WERI-Rb-1 (cell line): ENCODE data around the gene SMOC2.

Source experiments
- DNase-seq: peaks from one replicate; pipeline ENCODE4 v3.0.0-alpha.2; 2020
- H3K27ac ChIP-seq: fragments of 250-450 bp; sonication (Bioruptor Pico); 2 replicates; pipeline ENCODE4 v1.5.1; 2020; ENCODE audit warnings: mild to moderate bottlenecking, moderate library complexity
- H3K27me3 ChIP-seq: fragments of 250-450 bp; sonication (Bioruptor Pico); 2 replicates; pipeline ENCODE4 v1.5.1; 2021; ENCODE audit warnings: mild to moderate bottlenecking, low read depth, moderate library complexity; ENCODE audit not compliant: insufficient read depth, severe bottlenecking
- H3K36me3 ChIP-seq: fragments of 250-450 bp; sonication (Bioruptor Pico); 2 replicates; pipeline ENCODE4 v1.5.1; 2020; ENCODE audit warnings: mild to moderate bottlenecking, moderate library complexity
- H3K4me3 ChIP-seq: 2 replicates; pipeline ENCODE4 v1.5.1; 2011; ENCODE audit warnings: low read depth, mild to moderate bottlenecking, control low read depth, low read length
- H3K9me3 ChIP-seq: fragments of 250-450 bp; sonication (Bioruptor Pico); 2 replicates; pipeline ENCODE4 v1.5.1; 2021; ENCODE audit warnings: mild to moderate bottlenecking, moderate library complexity; ENCODE audit not compliant: severe bottlenecking
- CTCF ChIP-seq: IDR thresholded peaks from 2 replicates; pipeline ENCODE4 v1.5.1; 2011; ENCODE audit warnings: low read depth, mild to moderate bottlenecking, control low read depth, inconsistent platforms, low read length

The SMOC2 gene

GRCh38 chr6:168706471-168707177, 265.6 kb downstream of the SMOC2 start:
- Histone ChIP-seq H3K36me3 (no peaks in the 10 kb centered on the region), H3K27me3 (no peaks in the 10 kb centered on the region), H3K4me3 (no peak overlapping the region), H3K27ac (no peak overlapping the region), H3K9me3 (no peaks in the 10 kb centered on the region)
- TF ChIP-seq CTCF = no peak
- DNase-seq = no peak

GRCh38 chr6:168708526-168708925, 267.5 kb downstream of the SMOC2 start:
- H3K4me3 ChIP-seq = no peak overlapping the region
- TF ChIP-seq CTCF = no peak
- H3K9me3 ChIP-seq = no peaks in the 10 kb centered on the region
- no peak for DNase-seq
- H3K27ac ChIP-seq = no peak overlapping the region
- no peaks in the 10 kb centered on the region for H3K27me3 ChIP-seq
- no peaks in the 10 kb centered on the region for H3K36me3 ChIP-seq

- no peak for TF ChIP-seq CTCF
- no peak for DNase-seq
- H3K9me3 ChIP-seq = no peaks in the 10 kb centered on the region
- H3K36me3 ChIP-seq = no peaks in the 10 kb centered on the region
- H3K27ac ChIP-seq = no peak overlapping the region
- no peaks in the 10 kb centered on the region for H3K27me3 ChIP-seq
- H3K4me3 ChIP-seq = no peak overlapping the region
Observed at GRCh38 chr6:168708984-168709383, 268.0 kb downstream of the SMOC2 start.

- Histone ChIP-seq H3K27me3 (no peaks in the 10 kb centered on the region), H3K36me3 (no peaks in the 10 kb centered on the region), H3K27ac (no peak overlapping the region)
Observed at GRCh38 chr6:168709390-168709789, 268.4 kb downstream of the SMOC2 start.

GRCh38 chr6:168709991-168710390, 269.0 kb downstream of the SMOC2 start:
- no peak overlapping the region for H3K27ac ChIP-seq
- TF ChIP-seq CTCF = no peak
- H3K4me3 ChIP-seq = no peak overlapping the region
- no peaks in the 10 kb centered on the region for H3K9me3 ChIP-seq
- no peaks in the 10 kb centered on the region for H3K27me3 ChIP-seq
- no peak for DNase-seq
- no peaks in the 10 kb centered on the region for H3K36me3 ChIP-seq

More at GRCh38 chr6:168709390-168709789, 268.4 kb downstream of the SMOC2 start:
- Histone ChIP-seq H3K9me3 (no peaks in the 10 kb centered on the region), H3K4me3 (no peak overlapping the region)
- no peak for DNase-seq
- TF ChIP-seq CTCF = no peak

GRCh38 chr6:168711049-168711640, 270.2 kb downstream of the SMOC2 start:
- H3K27me3 ChIP-seq = no peaks in the 10 kb centered on the region
- no peak; the same call in 1 of the 2 replicates for TF ChIP-seq CTCF
- no peaks in the 10 kb centered on the region for H3K9me3 ChIP-seq
- no peak overlapping the region for H3K27ac ChIP-seq
- H3K36me3 ChIP-seq = no peaks in the 10 kb centered on the region
- H3K4me3 ChIP-seq = no peak overlapping the region
- no peak for DNase-seq
